ENCODE data around the gene KCNQ1.

Gene KCNQ1

GRCh38 chr11:2779981-2780849 is 335.4 kb downstream of the KCNQ1 start:
- Histone ChIP-seq H2AFZ (ENCODE audit: low read depth, low read length) (no peak overlapping the region), H3K4me3 (ENCODE audit: low read length) (no peak overlapping the region)

GRCh38 chr11:2780850-2781407 is 336.1 kb downstream of the KCNQ1 start:
- H3K4me3 ChIP-seq (ENCODE audit: low read length) = no peak overlapping the region
- no peaks in the 10 kb centered on the region for H3K9me3 ChIP-seq (ENCODE audit: low read length)
- H3K27me3 ChIP-seq (ENCODE audit: insufficient read depth, low read length) = peaks cover 10% of the 10 kb centered on the region
- peaks cover 16% of the 10 kb centered on the region for H3K4me1 ChIP-seq (ENCODE audit: insufficient read depth, low read length)
- H3K36me3 ChIP-seq (ENCODE audit: insufficient read depth, low read length) = no peaks in the 10 kb centered on the region
- H2AFZ ChIP-seq (ENCODE audit: low read depth, low read length) = no peak overlapping the region

More at GRCh38 chr11:2779981-2780849, 335.4 kb downstream of the KCNQ1 start:
- no peaks in the 10 kb centered on the region for H3K36me3 ChIP-seq (ENCODE audit: insufficient read depth, low read length)
- no peaks in the 10 kb centered on the region for H3K9me3 ChIP-seq (ENCODE audit: low read length)
- H3K4me1 ChIP-seq (ENCODE audit: insufficient read depth, low read length) = peaks cover 16% of the 10 kb centered on the region
- H3K27me3 ChIP-seq (ENCODE audit: insufficient read depth, low read length) = peaks cover 17% of the 10 kb centered on the region

- peaks cover 16% of the 10 kb centered on the region for H3K4me1 ChIP-seq (ENCODE audit: insufficient read depth, low read length)
- no peaks in the 10 kb centered on the region for H3K9me3 ChIP-seq (ENCODE audit: low read length)
- no peaks in the 10 kb centered on the region for H3K36me3 ChIP-seq (ENCODE audit: insufficient read depth, low read length)
- no peak overlapping the region for H2AFZ ChIP-seq (ENCODE audit: low read depth, low read length)
- peaks cover 6% of the 10 kb centered on the region for H3K27me3 ChIP-seq (ENCODE audit: insufficient read depth, low read length)
- H3K4me3 ChIP-seq (ENCODE audit: low read length) = no peak overlapping the region
Measured at GRCh38 chr11:2781408-2782274, 336.8 kb downstream of the KCNQ1 start.

- H3K4me1 ChIP-seq (ENCODE audit: insufficient read depth, low read length) = peaks cover 16% of the 10 kb centered on the region
- no peak overlapping the region for H3K4me3 ChIP-seq (ENCODE audit: low read length)
- peaks cover 6% of the 10 kb centered on the region for H3K27me3 ChIP-seq (ENCODE audit: insufficient read depth, low read length)
- H3K9me3 ChIP-seq (ENCODE audit: low read length) = peaks cover 2% of the 10 kb centered on the region
- H3K36me3 ChIP-seq (ENCODE audit: insufficient read depth, low read length) = no peaks in the 10 kb centered on the region
- no peak overlapping the region for H2AFZ ChIP-seq (ENCODE audit: low read depth, low read length)
Measured at GRCh38 chr11:2782769-2783168, 338.0 kb downstream of the KCNQ1 start.

- no peak overlapping the region for H2AFZ ChIP-seq (ENCODE audit: low read depth, low read length)
- no peaks in the 10 kb centered on the region for H3K36me3 ChIP-seq (ENCODE audit: insufficient read depth, low read length)
- H3K4me1 ChIP-seq (ENCODE audit: insufficient read depth, low read length) = peaks cover 10% of the 10 kb centered on the region
Measured at GRCh38 chr11:2783536-2784082, 338.8 kb downstream of the KCNQ1 start.

GRCh38 chr11:2787816-2788167 is 343.0 kb downstream of the KCNQ1 start:
- Histone ChIP-seq H3K9me3 (ENCODE audit: low read length) (peaks cover 2% of the 10 kb centered on the region), H3K4me3 (ENCODE audit: low read length) (no peak overlapping the region), H3K4me1 (ENCODE audit: insufficient read depth, low read length) (no peaks in the 10 kb centered on the region), H3K36me3 (ENCODE audit: insufficient read depth, low read length) (no peaks in the 10 kb centered on the region), H2AFZ (ENCODE audit: low read depth, low read length) (no peak overlapping the region), H3K27me3 (ENCODE audit: insufficient read depth, low read length) (no peaks in the 10 kb centered on the region)

More at GRCh38 chr11:2783536-2784082, 338.8 kb downstream of the KCNQ1 start:
- Histone ChIP-seq H3K27me3 (ENCODE audit: insufficient read depth, low read length) (peaks cover 6% of the 10 kb centered on the region), H3K9me3 (ENCODE audit: low read length) (peaks cover 2% of the 10 kb centered on the region), H3K4me3 (ENCODE audit: low read length) (no peak overlapping the region)

GRCh38 chr11:2788168-2789071 is 343.6 kb downstream of the KCNQ1 start:
- no peaks in the 10 kb centered on the region for H3K36me3 ChIP-seq (ENCODE audit: insufficient read depth, low read length)
- peaks cover 2% of the 10 kb centered on the region for H3K9me3 ChIP-seq (ENCODE audit: low read length)
- H3K4me1 ChIP-seq (ENCODE audit: insufficient read depth, low read length) = no peaks in the 10 kb centered on the region
- no peaks in the 10 kb centered on the region for H3K27me3 ChIP-seq (ENCODE audit: insufficient read depth, low read length)
- H2AFZ ChIP-seq (ENCODE audit: low read depth, low read length) = no peak overlapping the region
- no peak overlapping the region for H3K4me3 ChIP-seq (ENCODE audit: low read length)

- Histone ChIP-seq H3K9me3 (ENCODE audit: low read length) (peaks cover 5% of the 10 kb centered on the region), H3K36me3 (ENCODE audit: insufficient read depth, low read length) (no peaks in the 10 kb centered on the region), H2AFZ (ENCODE audit: low read depth, low read length) (no peak overlapping the region)
Measured at GRCh38 chr11:2789331-2789730, 344.5 kb downstream of the KCNQ1 start.

GRCh38 chr11:2789791-2790567 is 345.2 kb downstream of the KCNQ1 start:
- Histone ChIP-seq H3K36me3 (ENCODE audit: insufficient read depth, low read length) (no peaks in the 10 kb centered on the region), H2AFZ (ENCODE audit: low read depth, low read length) (no peak overlapping the region), H3K9me3 (ENCODE audit: low read length) (peaks cover 5% of the 10 kb centered on the region), H3K4me1 (ENCODE audit: insufficient read depth, low read length) (no peaks in the 10 kb centered on the region), H3K27me3 (ENCODE audit: insufficient read depth, low read length) (no peaks in the 10 kb centered on the region), H3K4me3 (ENCODE audit: low read length) (no peak overlapping the region)

More at GRCh38 chr11:2789331-2789730, 344.5 kb downstream of the KCNQ1 start:
- no peak overlapping the region for H3K4me3 ChIP-seq (ENCODE audit: low read length)
- H3K27me3 ChIP-seq (ENCODE audit: insufficient read depth, low read length) = no peaks in the 10 kb centered on the region
- H3K4me1 ChIP-seq (ENCODE audit: insufficient read depth, low read length) = no peaks in the 10 kb centered on the region

GRCh38 chr11:2790568-2790921 is 345.7 kb downstream of the KCNQ1 start:
- Histone ChIP-seq H3K27me3 (ENCODE audit: insufficient read depth, low read length) (no peaks in the 10 kb centered on the region), H3K4me1 (ENCODE audit: insufficient read depth, low read length) (no peaks in the 10 kb centered on the region), H3K36me3 (ENCODE audit: insufficient read depth, low read length) (no peaks in the 10 kb centered on the region), H3K4me3 (ENCODE audit: low read length) (no peak overlapping the region), H3K9me3 (ENCODE audit: low read length) (peaks cover 5% of the 10 kb centered on the region), H2AFZ (ENCODE audit: low read depth, low read length) (no peak overlapping the region)

- H3K4me1 ChIP-seq (ENCODE audit: insufficient read depth, low read length) = no peaks in the 10 kb centered on the region
- H3K9me3 ChIP-seq (ENCODE audit: low read length) = peaks cover 5% of the 10 kb centered on the region
- no peaks in the 10 kb centered on the region for H3K27me3 ChIP-seq (ENCODE audit: insufficient read depth, low read length)
- no peak overlapping the region for H2AFZ ChIP-seq (ENCODE audit: low read depth, low read length)
- no peaks in the 10 kb centered on the region for H3K36me3 ChIP-seq (ENCODE audit: insufficient read depth, low read length)
- no peak overlapping the region for H3K4me3 ChIP-seq (ENCODE audit: low read length)
Measured at GRCh38 chr11:2791139-2791520, 346.3 kb downstream of the KCNQ1 start.
